ENCODE results near the gene FAM114A1.
"Not testable (repeated sequence)": the region's sequence is repeated elsewhere in the genome, so short reads cannot be mapped to it uniquely, and the experiment has no call there.

- not testable (repeated sequence) for TF ChIP-seq CTCF (IDR thresholded peaks at IDR 0.05; ENCODE audit: poor library complexity); EZH2 (IDR thresholded peaks at IDR 0.05; ENCODE audit: borderline replicate concordance); EZH2phosphoT487 (IDR thresholded peaks at IDR 0.05; ENCODE audit: low read depth, severe bottlenecking, unreplicated experiment)
Observed at GRCh38 chr4:38916267-38916666, 48.7 kb downstream of the FAM114A1 start.
